ENCODE results near the gene FLNB. TPM values are rescaled to one million over a fixed set of nuclear protein-coding genes. Genes with fewer than 3 reads are reported as not detected.
A peak's percentile ranks its signal among the peaks of the same experiment; 100 is the strongest.

The FLNB gene
- total and polyA plus RNA-seq, 2 of the 13 experiments (the other 11 are each of a cell fraction or from before 2014, with no cell fraction given) = 106 to 130 TPM

DNA sequence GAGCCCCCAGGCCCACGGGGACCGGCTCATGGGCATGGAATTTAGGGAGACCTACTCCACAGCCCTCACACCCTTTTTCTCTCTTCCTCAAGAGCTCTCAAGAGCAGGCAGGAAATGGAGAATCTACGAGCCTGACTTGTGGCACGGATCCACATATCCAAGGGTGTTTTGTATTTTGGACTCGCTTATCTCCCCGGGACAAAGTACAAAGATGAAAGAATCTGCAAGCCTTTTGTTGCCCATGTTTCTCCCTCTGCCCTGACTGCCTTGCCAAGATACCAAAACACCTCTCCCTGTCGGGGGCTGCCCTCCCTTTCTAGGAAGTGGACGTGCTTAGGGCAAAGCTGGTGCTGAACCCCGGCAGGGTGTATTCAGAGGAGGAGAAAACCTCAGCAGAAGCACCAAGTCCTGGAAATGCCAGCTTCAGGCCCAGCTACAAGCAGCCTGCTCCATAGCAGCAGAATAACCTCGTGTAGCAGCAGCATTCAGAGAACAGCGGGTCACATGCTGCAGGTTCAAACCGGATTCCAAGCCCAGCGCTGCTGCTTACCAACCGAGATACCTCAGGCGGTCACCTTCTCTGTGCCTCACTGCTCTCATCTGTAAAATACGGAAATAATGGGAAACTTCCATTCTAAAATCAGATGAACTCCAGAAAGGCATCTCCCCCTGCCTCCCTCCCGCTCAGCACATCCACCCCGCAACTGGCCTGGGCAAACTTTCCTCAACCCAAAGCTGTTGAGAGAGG is 167.4 kb downstream of the FLNB start (continued):
- no peak for TF ChIP-seq ZBTB10 (CRISPR knock-in tag; IDR thresholded peaks at IDR 0.05; ENCODE audit: borderline replicate concordance)
- TF ChIP-seq ZSCAN20 (CRISPR knock-in tag; IDR thresholded peaks at IDR 0.05; ENCODE audit: borderline replicate concordance) = 0 out of 2 replicates have a peak, but pooled peaks have one; percentile 63
- TF ChIP-seq, protein P1, sequence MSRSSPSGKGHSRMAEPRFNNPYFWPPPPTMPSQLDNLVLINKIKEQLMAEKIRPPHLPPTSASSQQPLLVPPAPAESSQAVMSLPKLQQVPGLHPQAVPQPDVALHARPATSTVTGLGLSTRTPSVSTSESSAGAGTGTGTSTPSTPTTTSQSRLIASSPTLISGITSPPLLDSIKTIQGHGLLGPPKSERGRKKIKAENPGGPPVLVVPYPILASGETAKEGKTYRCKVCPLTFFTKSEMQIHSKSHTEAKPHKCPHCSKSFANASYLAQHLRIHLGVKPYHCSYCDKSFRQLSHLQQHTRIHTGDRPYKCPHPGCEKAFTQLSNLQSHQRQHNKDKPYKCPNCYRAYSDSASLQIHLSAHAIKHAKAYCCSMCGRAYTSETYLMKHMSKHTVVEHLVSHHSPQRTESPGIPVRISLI (CRISPR knock-in tag; IDR thresholded peaks at IDR 0.05; ENCODE audit: borderline replicate concordance) = no peak
- TF ChIP-seq ZNF101 (CRISPR knock-in tag; IDR thresholded peaks at IDR 0.05; ENCODE audit: borderline replicate concordance, low read depth) = no peak
- TF ChIP-seq HDAC6 (IDR thresholded peaks at IDR 0.05; ENCODE audit: low read depth, low read length) = no peak
- no peak for TF ChIP-seq ZNF3 (CRISPR knock-in tag; IDR thresholded peaks at IDR 0.05)
- TF ChIP-seq, protein P2, sequence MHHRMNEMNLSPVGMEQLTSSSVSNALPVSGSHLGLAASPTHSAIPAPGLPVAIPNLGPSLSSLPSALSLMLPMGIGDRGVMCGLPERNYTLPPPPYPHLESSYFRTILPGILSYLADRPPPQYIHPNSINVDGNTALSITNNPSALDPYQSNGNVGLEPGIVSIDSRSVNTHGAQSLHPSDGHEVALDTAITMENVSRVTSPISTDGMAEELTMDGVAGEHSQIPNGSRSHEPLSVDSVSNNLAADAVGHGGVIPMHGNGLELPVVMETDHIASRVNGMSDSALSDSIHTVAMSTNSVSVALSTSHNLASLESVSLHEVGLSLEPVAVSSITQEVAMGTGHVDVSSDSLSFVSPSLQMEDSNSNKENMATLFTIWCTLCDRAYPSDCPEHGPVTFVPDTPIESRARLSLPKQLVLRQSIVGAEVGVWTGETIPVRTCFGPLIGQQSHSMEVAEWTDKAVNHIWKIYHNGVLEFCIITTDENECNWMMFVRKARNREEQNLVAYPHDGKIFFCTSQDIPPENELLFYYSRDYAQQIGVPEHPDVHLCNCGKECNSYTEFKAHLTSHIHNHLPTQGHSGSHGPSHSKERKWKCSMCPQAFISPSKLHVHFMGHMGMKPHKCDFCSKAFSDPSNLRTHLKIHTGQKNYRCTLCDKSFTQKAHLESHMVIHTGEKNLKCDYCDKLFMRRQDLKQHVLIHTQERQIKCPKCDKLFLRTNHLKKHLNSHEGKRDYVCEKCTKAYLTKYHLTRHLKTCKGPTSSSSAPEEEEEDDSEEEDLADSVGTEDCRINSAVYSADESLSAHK (CRISPR knock-in tag; IDR thresholded peaks at IDR 0.05; ENCODE audit: borderline replicate concordance) = no peak
- peak; percentile 85 for TF ChIP-seq XRCC5 (optimal IDR thresholded peaks at IDR 0.05; ENCODE audit: low read length)
- TF ChIP-seq NCOA2 (CRISPR knock-in tag; IDR thresholded peaks at IDR 0.05) = peak; percentile 89
- TF ChIP-seq ZNF605 (CRISPR knock-in tag; IDR thresholded peaks at IDR 0.05) = peak; percentile 74
- peak; percentile 52; the same call in 1 of the 2 replicates for TF ChIP-seq ZFP1 (CRISPR knock-in tag; IDR thresholded peaks at IDR 0.05)
- no peak for TF ChIP-seq MED13 (CRISPR knock-in tag; IDR thresholded peaks at IDR 0.05)
- TF ChIP-seq, protein P3, sequence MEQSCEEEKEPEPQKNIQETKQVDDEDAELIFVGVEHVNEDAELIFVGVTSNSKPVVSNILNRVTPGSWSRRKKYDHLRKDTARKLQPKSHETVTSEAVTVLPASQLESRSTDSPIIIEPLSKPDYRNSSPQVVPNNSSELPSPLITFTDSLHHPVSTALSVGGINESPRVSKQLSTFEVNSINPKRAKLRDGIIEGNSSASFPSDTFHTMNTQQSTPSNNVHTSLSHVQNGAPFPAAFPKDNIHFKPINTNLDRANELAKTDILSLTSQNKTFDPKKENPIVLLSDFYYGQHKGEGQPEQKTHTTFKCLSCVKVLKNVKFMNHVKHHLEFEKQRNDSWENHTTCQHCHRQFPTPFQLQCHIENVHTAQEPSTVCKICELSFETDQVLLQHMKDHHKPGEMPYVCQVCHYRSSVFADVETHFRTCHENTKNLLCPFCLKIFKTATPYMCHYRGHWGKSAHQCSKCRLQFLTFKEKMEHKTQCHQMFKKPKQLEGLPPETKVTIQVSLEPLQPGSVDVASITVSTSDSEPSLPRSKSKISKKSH (CRISPR knock-in tag; IDR thresholded peaks at IDR 0.05; ENCODE audit: borderline replicate concordance) = 0 out of 2 replicates have a peak, but pooled peaks have one; percentile 46
- peak; percentile 65; the same call in 1 of the 2 replicates for TF ChIP-seq HOXA5 (CRISPR knock-in tag; IDR thresholded peaks at IDR 0.05)
- TF ChIP-seq, protein P4, sequence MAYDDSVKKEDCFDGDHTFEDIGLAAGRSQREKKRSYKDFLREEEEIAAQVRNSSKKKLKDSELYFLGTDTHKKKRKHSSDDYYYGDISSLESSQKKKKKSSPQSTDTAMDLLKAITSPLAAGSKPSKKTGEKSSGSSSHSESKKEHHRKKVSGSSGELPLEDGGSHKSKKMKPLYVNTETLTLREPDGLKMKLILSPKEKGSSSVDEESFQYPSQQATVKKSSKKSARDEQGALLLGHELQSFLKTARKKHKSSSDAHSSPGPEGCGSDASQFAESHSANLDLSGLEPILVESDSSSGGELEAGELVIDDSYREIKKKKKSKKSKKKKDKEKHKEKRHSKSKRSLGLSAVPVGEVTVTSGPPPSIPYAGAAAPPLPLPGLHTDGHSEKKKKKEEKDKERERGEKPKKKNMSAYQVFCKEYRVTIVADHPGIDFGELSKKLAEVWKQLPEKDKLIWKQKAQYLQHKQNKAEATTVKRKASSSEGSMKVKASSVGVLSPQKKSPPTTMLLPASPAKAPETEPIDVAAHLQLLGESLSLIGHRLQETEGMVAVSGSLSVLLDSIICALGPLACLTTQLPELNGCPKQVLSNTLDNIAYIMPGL (CRISPR knock-in tag; IDR thresholded peaks at IDR 0.05; ENCODE audit: borderline replicate concordance in 1 of 2, low read depth in 1 of 2) = peak; percentile 53 to 65
- TF ChIP-seq CCAR2 (optimal IDR thresholded peaks at IDR 0.05; ENCODE audit: low read depth, low read length) = no peak
- TF ChIP-seq MAZ (IDR thresholded peaks at IDR 0.05; ENCODE audit: borderline replicate concordance, low read depth, low read length) = peak; percentile 47; the same call in 1 of the 2 replicates
- TF ChIP-seq MAZ (CRISPR knock-in tag; IDR thresholded peaks at IDR 0.05; ENCODE audit: low read depth) = peak; percentile 25; the same call in 1 of the 2 replicates
